ENCODE data around the gene CBFA2T3.

Gene CBFA2T3

GRCh38 chr16:88883946-88884345 lies 93.1 kb downstream of the CBFA2T3 start:
- no peaks in the 10 kb centered on the region for H3K79me2 ChIP-seq (ENCODE audit: insufficient read depth, low read length)
- no peaks in the 10 kb centered on the region for H3K4me1 ChIP-seq (ENCODE audit: insufficient read depth, low read length, poor library complexity, severe bottlenecking)
- no peak overlapping the region for H3K9ac ChIP-seq (ENCODE audit: low read depth, low read length, poor library complexity, severe bottlenecking)
- H3K9me3 ChIP-seq (ENCODE audit: insufficient read depth, low read depth, low read length), result no peaks in the 10 kb centered on the region
- TF ChIP-seq CTCF (conservative IDR thresholded peaks at IDR 0.05; ENCODE audit: low read length) (no peak), EZH2phosphoT487 (IDR thresholded peaks at IDR 0.05; ENCODE audit: borderline replicate concordance) (no peak)
- H3K27me3 ChIP-seq (ENCODE audit: insufficient read depth, low read length, poor library complexity, severe bottlenecking), result no peaks in the 10 kb centered on the region
- no peak overlapping the region for H3K4me3 ChIP-seq (ENCODE audit: low read length, poor library complexity, severe bottlenecking)
- H3F3A ChIP-seq (ENCODE audit: low read depth), result no peaks in the 10 kb centered on the region
- peaks cover 52% of the 10 kb centered on the region; the same call in 1 of the 2 replicates for H3K36me3 ChIP-seq (ENCODE audit: insufficient read depth, low read length)
- no peaks in the 10 kb centered on the region for H4K20me1 ChIP-seq (ENCODE audit: insufficient read depth, low read length, poor library complexity, severe bottlenecking)
- no peaks in the 10 kb centered on the region for H3K9me2 ChIP-seq (replicated peaks; ENCODE audit: low read depth, low read length)
- no peak overlapping the region for H2AFZ ChIP-seq (ENCODE audit: low read length)
- no peak overlapping the region for H3K4me2 ChIP-seq (ENCODE audit: low read depth, low read length, poor library complexity, severe bottlenecking)

GRCh38 chr16:88883117-88883895 lies 93.7 kb downstream of the CBFA2T3 start:
- TF ChIP-seq CTCF (conservative IDR thresholded peaks at IDR 0.05; ENCODE audit: low read length), result no peak
- no peak for TF ChIP-seq EZH2phosphoT487 (IDR thresholded peaks at IDR 0.05; ENCODE audit: borderline replicate concordance)
- Histone ChIP-seq H3K36me3 (ENCODE audit: insufficient read depth, low read length) (peaks cover 54% of the 10 kb centered on the region; the same call in 1 of the 2 replicates), H3K9me3 (ENCODE audit: insufficient read depth, low read depth, low read length) (no peaks in the 10 kb centered on the region), H3K4me2 (ENCODE audit: low read depth, low read length, poor library complexity, severe bottlenecking) (no peak overlapping the region), H2AFZ (ENCODE audit: low read length) (no peak overlapping the region), H3F3A (ENCODE audit: low read depth) (no peaks in the 10 kb centered on the region), H3K9ac (ENCODE audit: low read depth, low read length, poor library complexity, severe bottlenecking) (no peak overlapping the region), H3K4me1 (ENCODE audit: insufficient read depth, low read length, poor library complexity, severe bottlenecking) (no peaks in the 10 kb centered on the region), H4K20me1 (ENCODE audit: insufficient read depth, low read length, poor library complexity, severe bottlenecking) (no peaks in the 10 kb centered on the region), H3K4me3 (ENCODE audit: low read length, poor library complexity, severe bottlenecking) (no peak overlapping the region), H3K9me2 (replicated peaks; ENCODE audit: low read depth, low read length) (no peaks in the 10 kb centered on the region), H3K79me2 (ENCODE audit: insufficient read depth, low read length) (no peaks in the 10 kb centered on the region), H3K27me3 (ENCODE audit: insufficient read depth, low read length, poor library complexity, severe bottlenecking) (no peaks in the 10 kb centered on the region)

DNA sequence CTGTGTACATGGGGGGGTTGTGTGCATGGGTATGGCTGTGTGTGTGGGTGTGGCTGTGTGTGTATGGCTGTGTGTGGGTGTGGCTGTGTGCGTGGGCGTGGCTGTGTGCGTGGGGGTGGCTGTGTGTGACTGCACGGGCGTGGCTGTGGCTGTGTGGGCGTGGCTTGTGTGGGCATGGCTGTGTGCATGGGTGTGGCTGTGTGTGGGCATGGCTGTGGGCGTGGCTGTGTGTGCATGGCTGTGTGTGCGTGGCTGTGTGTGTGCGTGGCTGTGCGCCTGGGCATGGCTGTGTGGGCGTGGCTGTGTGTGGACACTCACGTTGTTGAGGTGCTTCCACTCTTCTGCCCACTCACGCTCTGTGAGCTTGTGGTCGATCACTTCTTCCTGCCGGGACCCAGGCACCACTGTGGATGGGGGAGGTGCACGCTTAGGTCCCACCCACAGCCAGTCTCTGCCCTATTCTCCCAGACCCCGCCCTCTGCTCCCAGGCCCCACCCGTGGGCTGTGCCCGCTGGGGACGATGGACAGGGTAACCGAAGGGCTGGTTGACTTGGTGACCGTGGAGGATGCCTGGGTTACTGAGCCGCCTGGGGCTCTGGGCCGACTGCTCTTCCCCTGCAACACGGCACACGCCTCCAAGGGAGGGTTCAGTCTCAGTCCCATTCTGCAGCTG lies 94.5 kb downstream of the CBFA2T3 start:
- no peaks in the 10 kb centered on the region for H4K20me1 ChIP-seq (ENCODE audit: insufficient read depth, low read length, poor library complexity, severe bottlenecking)
- H3K9me3 ChIP-seq (ENCODE audit: insufficient read depth, low read depth, low read length), result no peaks in the 10 kb centered on the region
- H3K36me3 ChIP-seq (ENCODE audit: insufficient read depth, low read length), result peaks cover 54% of the 10 kb centered on the region; the same call in 1 of the 2 replicates
- TF ChIP-seq EZH2phosphoT487 (IDR thresholded peaks at IDR 0.05; ENCODE audit: borderline replicate concordance) (no peak), CTCF (conservative IDR thresholded peaks at IDR 0.05; ENCODE audit: low read length) (no peak)
- H3K4me2 ChIP-seq (ENCODE audit: low read depth, low read length, poor library complexity, severe bottlenecking), result no peak overlapping the region
- no peaks in the 10 kb centered on the region for H3F3A ChIP-seq (ENCODE audit: low read depth)
- H3K9me2 ChIP-seq (replicated peaks; ENCODE audit: low read depth, low read length), result no peaks in the 10 kb centered on the region
- no peak overlapping the region for H3K4me3 ChIP-seq (ENCODE audit: low read length, poor library complexity, severe bottlenecking)
- H2AFZ ChIP-seq (ENCODE audit: low read length), result no peak overlapping the region
- no peaks in the 10 kb centered on the region for H3K4me1 ChIP-seq (ENCODE audit: insufficient read depth, low read length, poor library complexity, severe bottlenecking)
- H3K9ac ChIP-seq (ENCODE audit: low read depth, low read length, poor library complexity, severe bottlenecking), result no peak overlapping the region
- no peaks in the 10 kb centered on the region for H3K27me3 ChIP-seq (ENCODE audit: insufficient read depth, low read length, poor library complexity, severe bottlenecking)
- H3K79me2 ChIP-seq (ENCODE audit: insufficient read depth, low read length), result no peaks in the 10 kb centered on the region

Measured in Loucy (cell line).